MM.1S (cell line): ENCODE measurements around the gene FAIM2.

ENCODE experiments used
- DNase-seq: peaks from one replicate; pipeline ENCODE4 v3.0.0-alpha.2; 2015
- H2AFZ ChIP-seq: fragments of 300-600 bp; sonication (generic); 2 replicates; pipeline ENCODE4 v1.6.0; 2016; ENCODE audit warnings: antibody characterized with exemption, low read length
- H3F3A ChIP-seq: fragments of 300-600 bp; sonication (generic); 2 replicates; pipeline ENCODE4 v1.6.1; 2016; ENCODE audit warnings: mild to moderate bottlenecking, antibody characterized with exemption, low read length, moderate library complexity, mixed read lengths; ENCODE audit not compliant: insufficient read depth
- H3K27ac ChIP-seq: fragments of 300-600 bp; sonication (generic); 2 replicates; pipeline ENCODE4 v1.5.1; 2016; ENCODE audit warnings: mild to moderate bottlenecking, low read length
- H3K27me3 ChIP-seq: fragments of 300-600 bp; sonication (generic); replicated peaks from 2 replicates; pipeline ENCODE4 v1.6.0; 2016; ENCODE audit warnings: low read length; ENCODE audit not compliant: insufficient read depth
- H3K36me3 ChIP-seq: fragments of 300-600 bp; sonication (generic); replicated peaks from 2 replicates; pipeline ENCODE4 v1.6.1; 2016; ENCODE audit warnings: mild to moderate bottlenecking, low read length, mixed read lengths; ENCODE audit not compliant: insufficient read depth
- H3K4me1 ChIP-seq: fragments of 300-600 bp; sonication (generic); 2 replicates; pipeline ENCODE4 v1.6.1; 2016; ENCODE audit warnings: low read length, mixed read lengths
- H3K4me2 ChIP-seq: fragments of 300-600 bp; sonication (generic); 2 replicates; pipeline ENCODE4 v1.6.0; 2016; ENCODE audit warnings: low read depth, low read length
- H3K4me3 ChIP-seq: fragments of 300-600 bp; sonication (generic); 2 replicates; pipeline ENCODE4 v1.5.1; 2016; ENCODE audit warnings: low read length, mixed read lengths
- H3K79me2 ChIP-seq: fragments of 300-600 bp; sonication (generic); 2 replicates; pipeline ENCODE4 v1.6.1; 2016; ENCODE audit warnings: mixed run types, low read length, mixed read lengths
- H3K9ac ChIP-seq: fragments of 300-600 bp; sonication (generic); 2 replicates; pipeline ENCODE4 v1.6.1; 2016; ENCODE audit warnings: low read length, mixed read lengths
- H3K9me2 ChIP-seq: fragments of 300-600 bp; sonication (generic); replicated peaks from 2 replicates; pipeline ENCODE4 v1.6.1; 2016; ENCODE audit warnings: mild to moderate bottlenecking, low read length, mixed read lengths; ENCODE audit not compliant: insufficient read depth
- H3K9me3 ChIP-seq: fragments of 300-600 bp; sonication (generic); replicated peaks from 2 replicates; pipeline ENCODE4 v1.6.1; 2016; ENCODE audit warnings: mild to moderate bottlenecking, low read length, mixed read lengths; ENCODE audit not compliant: insufficient read depth
- H4K20me1 ChIP-seq: fragments of 300-600 bp; sonication (generic); 2 replicates; pipeline ENCODE4 v1.6.1; 2016; ENCODE audit warnings: mild to moderate bottlenecking, low read length, moderate library complexity, mixed read lengths; ENCODE audit not compliant: insufficient read depth
- CTCF ChIP-seq: fragments of 300-600 bp; sonication (generic); IDR thresholded peaks from 2 replicates; pipeline ENCODE4 v1.5.1; 2016; ENCODE audit warnings: antibody characterized with exemption, low read length, mixed read lengths
- EZH2 ChIP-seq: fragments of 300-600 bp; sonication (generic); optimal IDR thresholded peaks from 2 replicates; pipeline ENCODE3; 2017; ENCODE audit warnings: low read depth, mild to moderate bottlenecking, antibody characterized with exemption, low read length, mixed read lengths
- EZH2phosphoT487 ChIP-seq: fragments of 300-600 bp; sonication (generic); IDR thresholded peaks from 2 replicates; pipeline ENCODE4 v1.6.1; 2018; ENCODE audit warnings: antibody characterized with exemption, low read length

FAIM2 gene

GRCh38 chr12:49888461-49889151 lies 15.1 kb downstream of the FAIM2 start:
- H3K27ac ChIP-seq: no peak overlapping the region

GRCh38 chr12:49887536-49888401 lies 15.9 kb downstream of the FAIM2 start:
- DNase-seq: no peak
- no peaks in the 10 kb centered on the region for H3K9me3 ChIP-seq
- peaks cover 37% of the 10 kb centered on the region for H3K27me3 ChIP-seq
- no peak overlapping the region for H3K4me2 ChIP-seq
- H3K79me2 ChIP-seq: no peaks in the 10 kb centered on the region
- H3K27ac ChIP-seq: no peak overlapping the region
- H4K20me1 ChIP-seq: no peaks in the 10 kb centered on the region
- H2AFZ ChIP-seq: no peak overlapping the region
- H3K9me2 ChIP-seq: no peaks in the 10 kb centered on the region
- TF ChIP-seq EZH2phosphoT487 (no peak), EZH2 (no peak), CTCF (no peak)
- H3K4me1 ChIP-seq: no peaks in the 10 kb centered on the region
- H3K9ac ChIP-seq: no peak overlapping the region
- H3F3A ChIP-seq: no peaks in the 10 kb centered on the region
- H3K4me3 ChIP-seq: no peak overlapping the region
- no peaks in the 10 kb centered on the region for H3K36me3 ChIP-seq

More at GRCh38 chr12:49888461-49889151, 15.1 kb downstream of the FAIM2 start:
- Histone ChIP-seq H3K79me2 (no peaks in the 10 kb centered on the region), H3K4me3 (no peak overlapping the region), H4K20me1 (no peaks in the 10 kb centered on the region), H3K9me3 (no peaks in the 10 kb centered on the region), H3K36me3 (no peaks in the 10 kb centered on the region), H3K4me2 (no peak overlapping the region), H3K27me3 (peaks cover 34% of the 10 kb centered on the region), H3F3A (no peaks in the 10 kb centered on the region), H3K9ac (no peak overlapping the region), H3K9me2 (no peaks in the 10 kb centered on the region), H2AFZ (no peak overlapping the region), H3K4me1 (no peaks in the 10 kb centered on the region)
- no peak for DNase-seq
- TF ChIP-seq EZH2 (no peak), CTCF (no peak)

- H3K36me3 ChIP-seq: no peaks in the 10 kb centered on the region
- no peaks in the 10 kb centered on the region for H3K79me2 ChIP-seq
- peaks cover 37% of the 10 kb centered on the region for H3K27me3 ChIP-seq
- H3K4me2 ChIP-seq: no peak overlapping the region
- no peaks in the 10 kb centered on the region for H4K20me1 ChIP-seq
- no peak overlapping the region for H3K4me3 ChIP-seq
- DNase-seq: no peak
- H3K9me3 ChIP-seq: no peaks in the 10 kb centered on the region
- H3K27ac ChIP-seq: no peak overlapping the region
- H3K9me2 ChIP-seq: no peaks in the 10 kb centered on the region
- no peak overlapping the region for H2AFZ ChIP-seq
- no peaks in the 10 kb centered on the region for H3F3A ChIP-seq
- TF ChIP-seq EZH2 (no peak), CTCF (no peak), EZH2phosphoT487 (no peak)
- no peak overlapping the region for H3K9ac ChIP-seq
- H3K4me1 ChIP-seq: no peaks in the 10 kb centered on the region
Measured at GRCh38 chr12:49887091-49887490, 16.6 kb downstream of the FAIM2 start.
